K562 (cell line): ENCODE data around the gene ZDHHC20.

Source experiments
- CBFB ChIP-seq: sonication (generic); formaldehyde crosslinking; IDR thresholded peaks from 2 replicates; pipeline ENCODE4 v1.4.0; 2020; ENCODE audit warnings: mild to moderate bottlenecking, missing genetic modification reagents
- CC2D1A ChIP-seq: fragments of 450-650 bp; IDR thresholded peaks from 2 replicates; pipeline ENCODE4 v1.6.1; 2017; ENCODE audit warnings: mild to moderate bottlenecking
- CTCF ChIP-seq, 3 experiments: IDR thresholded peaks in 2 of 3; conservative IDR thresholded peaks in 1 of 3; 2 replicates each; pipeline ENCODE4 v1.5.1; 2011 to 2012; ENCODE audit warnings: low read length in 3 of 3, mild to moderate bottlenecking in 3 of 3, control low read depth in 2 of 3, improper control_type of control experiment in 1 of 3, inconsistent platforms in 1 of 3, low read depth in 1 of 3, mixed read lengths in 1 of 3, moderate library complexity in 1 of 3; ENCODE audit not compliant: insufficient read depth in 2 of 3
- FOXK2 ChIP-seq, 2 experiments: fragments of 450-650 bp; IDR thresholded peaks in 1 of 2; conservative IDR thresholded peaks in 1 of 2; 2 replicates each; pipeline ENCODE4 v1.6.1; 2016; ENCODE audit warnings: low read depth in 2 of 2, mild to moderate bottlenecking in 1 of 2
- FOXP4 ChIP-seq: sonication (generic); formaldehyde crosslinking; IDR thresholded peaks from 2 replicates; pipeline ENCODE4 v1.8.0; 2022; ENCODE audit warnings: mild to moderate bottlenecking, missing genetic modification reagents, borderline replicate concordance
- NUFIP1 ChIP-seq: fragments of 450-650 bp; IDR thresholded peaks from 2 replicates; pipeline ENCODE4 v1.6.1; 2018; ENCODE audit not compliant: partially characterized antibody
- RAD21 ChIP-seq, 2 experiments: fragments of 250-450 bp in 1 of 2; fragments of 450-650 bp in 1 of 2; sonication (Bioruptor Pico) in 1 of 2; formaldehyde crosslinking in 1 of 2; IDR thresholded peaks in 1 of 2; conservative IDR thresholded peaks in 1 of 2; 2 replicates each; pipeline versions ENCODE4 v1.4.0 to v1.8.0; 2020 to 2022; ENCODE audit warnings: mild to moderate bottlenecking in 2 of 2, moderate library complexity in 1 of 2
- RREB1 ChIP-seq: fragments of 250-450 bp; sonication (Bioruptor Pico); IDR thresholded peaks from 2 replicates; pipeline ENCODE4 v1.4.0; 2020
- ZBTB33 ChIP-seq: sonication (generic); formaldehyde crosslinking; IDR thresholded peaks from 2 replicates; pipeline ENCODE4 v1.8.1; 2023; ENCODE audit warnings: mild to moderate bottlenecking, missing genetic modification reagents
- ZNF407 ChIP-seq: fragments of 450-650 bp; IDR thresholded peaks from 2 replicates; pipeline ENCODE4 v1.6.1; 2016; ENCODE audit warnings: low read depth
- ZNF561 ChIP-seq: fragments of 450-650 bp; formaldehyde crosslinking; conservative IDR thresholded peaks from 2 replicates; pipeline ENCODE4 v1.4.0; 2020; ENCODE audit warnings: mild to moderate bottlenecking, moderate library complexity

- TF ChIP-seq ZBTB33 (CRISPR knock-in tag) (no peak), FOXP4 (CRISPR knock-in tag) (no peak), RREB1 (CRISPR knock-in tag) (no peak), FOXK2 (conservative IDR thresholded peaks at IDR 0.05 in 1 of 2, IDR thresholded peaks at IDR 0.05 in 1 of 2; ENCODE audit: low read depth in 2 of 2) (no peak), CTCF (IDR thresholded peaks at IDR 0.05 in 2 of 3, conservative IDR thresholded peaks at IDR 0.05 in 1 of 3; ENCODE audit: insufficient read depth in 2 of 3, low read depth in 1 of 3, low read length in 3 of 3) (no peak), ZNF561 (CRISPR knock-in tag) (no peak), RAD21 (CRISPR knock-in tag; conservative IDR thresholded peaks at IDR 0.05 in 1 of 2, IDR thresholded peaks at IDR 0.05 in 1 of 2) (no peak), CC2D1A (no peak), NUFIP1 (no peak), ZNF407 (no peak), CBFB (CRISPR knock-in tag) (no peak)
These were observed 73.4 kb downstream of the ZDHHC20 start for GRCh38 chr13:21385710-21386109.
